GM10248 (cell line): ENCODE results near the gene COL15A1.

ENCODE experiments used
- CTCF ChIA-PET: fragments of 300-600 bp; sonication (Branson Sonifier 250); formaldehyde crosslinking; extraction: SDS; loops from one replicate; lab custom pipeline; 2021; ENCODE audit warnings: antibody characterized with exemption; lab: Yijun Ruan, JAX
- POLR2A ChIA-PET: fragments of 350-650 bp; sonication (Branson Sonifier 250); formaldehyde crosslinking; extraction: SDS; loops from one replicate; lab custom pipeline; 2020; ENCODE audit warnings: antibody characterized with exemption; lab: Yijun Ruan, JAX
- DNase-seq: peaks from one replicate; pipeline ENCODE4 v3.0.0; 2012; ENCODE audit errors: extremely low spot score
- TF ChIP-seq, protein P1 (sequence below): IDR thresholded peaks from 2 replicates; pipeline ENCODE4 v1.5.1; 2012; ENCODE audit warnings: mild to moderate bottlenecking, low read depth; ENCODE audit errors: extremely low read depth, missing control alignments, control extremely low read depth

COL15A1 gene

GRCh38 chr9:99042620-99043019 lies 98.9 kb downstream of the COL15A1 start:
- DNase-seq: no peak
- ChIA-PET CTCF (interaction anchor here (0.8 kb wide), 1 partner anchor 28 kb away, joined by 3 read pairs; no protein-coding TSS in a partner anchor), POLR2A (no interaction called here)
- TF ChIP-seq, protein P1, sequence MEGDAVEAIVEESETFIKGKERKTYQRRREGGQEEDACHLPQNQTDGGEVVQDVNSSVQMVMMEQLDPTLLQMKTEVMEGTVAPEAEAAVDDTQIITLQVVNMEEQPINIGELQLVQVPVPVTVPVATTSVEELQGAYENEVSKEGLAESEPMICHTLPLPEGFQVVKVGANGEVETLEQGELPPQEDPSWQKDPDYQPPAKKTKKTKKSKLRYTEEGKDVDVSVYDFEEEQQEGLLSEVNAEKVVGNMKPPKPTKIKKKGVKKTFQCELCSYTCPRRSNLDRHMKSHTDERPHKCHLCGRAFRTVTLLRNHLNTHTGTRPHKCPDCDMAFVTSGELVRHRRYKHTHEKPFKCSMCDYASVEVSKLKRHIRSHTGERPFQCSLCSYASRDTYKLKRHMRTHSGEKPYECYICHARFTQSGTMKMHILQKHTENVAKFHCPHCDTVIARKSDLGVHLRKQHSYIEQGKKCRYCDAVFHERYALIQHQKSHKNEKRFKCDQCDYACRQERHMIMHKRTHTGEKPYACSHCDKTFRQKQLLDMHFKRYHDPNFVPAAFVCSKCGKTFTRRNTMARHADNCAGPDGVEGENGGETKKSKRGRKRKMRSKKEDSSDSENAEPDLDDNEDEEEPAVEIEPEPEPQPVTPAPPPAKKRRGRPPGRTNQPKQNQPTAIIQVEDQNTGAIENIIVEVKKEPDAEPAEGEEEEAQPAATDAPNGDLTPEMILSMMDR: no peak

GRCh38 chr9:99044827-99045226 lies 101.1 kb downstream of the COL15A1 start:
- ChIA-PET POLR2A (no interaction called here), CTCF (interaction anchor here (1.2 to 1.8 kb wide), 2 partner anchors 10 to 14 kb away, joined by 3 to 5 read pairs; no protein-coding TSS in a partner anchor)
- no peak for DNase-seq
- TF ChIP-seq, protein P1: no peak

DNA sequence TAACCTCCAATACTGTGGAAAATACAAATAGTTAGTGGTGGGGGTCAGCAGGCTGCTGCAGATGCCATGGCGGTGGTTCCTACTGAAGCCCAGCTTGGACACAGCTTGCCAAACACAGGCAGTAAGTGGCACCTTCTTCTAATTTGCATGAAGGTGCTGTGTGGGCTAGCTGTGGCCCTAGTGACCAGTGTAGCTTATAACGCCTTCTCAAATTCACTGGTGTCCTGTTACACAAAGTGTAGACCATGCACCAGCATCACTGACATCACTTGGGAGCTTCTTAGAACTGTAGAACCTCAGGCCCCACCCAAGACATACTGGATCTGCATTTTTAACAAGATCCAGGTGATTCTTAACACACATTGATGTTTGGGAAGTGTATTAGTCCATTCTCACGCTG lies 102.4 kb downstream of the COL15A1 start:
- ChIA-PET POLR2A (no interaction called here), CTCF (interaction anchor here (1.2 to 1.8 kb wide), 3 partner anchors 9 to 46 kb away, joined by 3 to 5 read pairs (median 3); no protein-coding TSS in a partner anchor)
- DNase-seq: no peak
- TF ChIP-seq, protein P1: no peak

GRCh38 chr9:99046542-99047071 lies 102.9 kb downstream of the COL15A1 start:
- POLR2A ChIA-PET: no interaction called here
- TF ChIP-seq, protein P1: no peak
- CTCF ChIA-PET: interaction anchor here (1.2 kb wide), 1 partner anchor 47 kb away, joined by 3 read pairs; no protein-coding TSS in a partner anchor

GRCh38 chr9:99049228-99049627 lies 105.5 kb downstream of the COL15A1 start:
- ChIA-PET CTCF (no interaction called here), POLR2A (no interaction called here)
- TF ChIP-seq, protein P1: no peak
- DNase-seq: no peak

More at GRCh38 chr9:99046542-99047071, 102.9 kb downstream of the COL15A1 start:
- DNase-seq: no peak

GRCh38 chr9:99049641-99050040 lies 105.9 kb downstream of the COL15A1 start:
- TF ChIP-seq, protein P1: no peak
- ChIA-PET POLR2A (interaction anchor here (0.6 kb wide), 1 partner anchor 89 kb away, joined by 4 read pairs; no protein-coding TSS in a partner anchor), CTCF (interaction anchor here (1.0 to 1.4 kb wide), 3 partner anchors 33 to 94 kb away, joined by 3 to 4 read pairs (median 4); no protein-coding TSS in a partner anchor)
- DNase-seq: no peak
